HCT116 (cell line): Measurements from ENCODE around the gene TMEM87A. TPM values are rescaled to one million over a fixed set of nuclear protein-coding genes. Genes with fewer than 3 reads are reported as not detected.

ENCODE experiments used
- ATAC-seq: fragments of 200-7000 bp; cut with Tn5 transposase; 2 replicates; pipeline ENCODE4 v1.9.1; 2020; ENCODE audit warnings: mild to moderate bottlenecking, moderate library complexity
- BruUV-seq: library from RNA; stranded (reverse); fragments of 400-500 nt; replicated peaks from 2 replicates; lab custom pipeline; 2021; lab: Mats Ljungman, UMichigan
- CTCF ChIA-PET: fragments of 300-600 bp; sonication (Branson Sonifier 250); formaldehyde crosslinking; loops from one replicate; lab custom pipeline; 2021; ENCODE audit warnings: antibody characterized with exemption; lab: Charles Lee
- POLR2A ChIA-PET: fragments of 300-600, 350-600 bp; sonication (Branson Sonifier 250); formaldehyde crosslinking; loops from one replicate; lab custom pipeline; 2021; ENCODE audit warnings: antibody characterized with exemption; lab: Charles Lee
- RAD21 ChIA-PET, 2 experiments: fragments of 300-600 bp; sonication (Branson Sonifier 250); formaldehyde crosslinking; loops; one replicate each; lab custom pipeline; 2023; ENCODE audit warnings: low total read pairs in 2 of 2; ENCODE audit not compliant: uncharacterized antibody in 2 of 2, unreplicated experiment in 2 of 2, low non-redundant PET in 1 of 2; lab: Charles Lee
- DNase-seq: peaks from one replicate; pipeline ENCODE4 v3.0.0-alpha.2; 2010; ENCODE audit warnings: low read depth, low spot score
- H2AFZ ChIP-seq: fragments of 200-600 bp; shearing (Covaris generic), sonication (generic); 2 replicates; pipeline ENCODE4 v1.6.1; 2017; ENCODE audit warnings: low read depth, mixed run types, mixed read lengths, antibody characterized with exemption, low read length; ENCODE audit not compliant: poor library complexity, severe bottlenecking
- H3K27ac ChIP-seq: 2 replicates; pipeline ENCODE4 v1.5.1; 2012; ENCODE audit warnings: low read depth, low read length
- H3K27me3 ChIP-seq: fragments of 200-600 bp; sonication (generic); 2 replicates; pipeline ENCODE4 v1.6.1; 2016; ENCODE audit warnings: mixed run types, low read length, mixed read lengths; ENCODE audit not compliant: insufficient read depth
- H3K36me3 ChIP-seq, 2 experiments: fragments of 200-500 bp in 1 of 2; fragments of 200-600 bp in 1 of 2; sonication (Bioruptor generic) in 1 of 2; sonication (generic) in 1 of 2; 2 replicates each; pipeline versions ENCODE4 v1.5.1 to v1.6.1; 2014 to 2016; ENCODE audit warnings: low read length in 2 of 2, inconsistent platforms in 1 of 2, mixed read lengths in 1 of 2, mixed run types in 1 of 2; ENCODE audit not compliant: insufficient read depth in 2 of 2, control insufficient read depth in 1 of 2
- H3K4me1 ChIP-seq, 2 experiments: fragments of 200-600 bp in 1 of 2; sonication (generic) in 1 of 2; 2 replicates each; pipeline versions ENCODE4 v1.5.1 to v1.6.1; 2012 to 2017; ENCODE audit warnings: low read length in 2 of 2, inconsistent platforms in 1 of 2, mild to moderate bottlenecking in 1 of 2, mixed read lengths in 1 of 2, mixed run types in 1 of 2, moderate library complexity in 1 of 2; ENCODE audit not compliant: insufficient read depth in 2 of 2, control insufficient read depth in 1 of 2
- H3K4me2 ChIP-seq: fragments of 200-600 bp; sonication (generic); 2 replicates; pipeline ENCODE4 v1.6.1; 2017; ENCODE audit warnings: mixed run types, low read length, mixed read lengths
- H3K4me3 ChIP-seq, 2 experiments: fragments of 200-600 bp in 1 of 2; sonication (generic) in 1 of 2; replicated peaks in 1 of 2; 2 replicates each; pipeline ENCODE4 v1.5.1; 2011 to 2016; ENCODE audit warnings: low read length in 2 of 2, control low read depth in 1 of 2, low read depth in 1 of 2, mild to moderate bottlenecking in 1 of 2, mixed read lengths in 1 of 2, mixed run types in 1 of 2
- H3K79me2 ChIP-seq: fragments of 200-600 bp; sonication (generic); 2 replicates; pipeline ENCODE4 v1.6.1; 2017; ENCODE audit warnings: mild to moderate bottlenecking, mixed run types, low read length, moderate library complexity, mixed read lengths; ENCODE audit not compliant: insufficient read depth
- H3K9ac ChIP-seq: fragments of 200-600 bp; sonication (generic); 2 replicates; pipeline ENCODE4 v1.6.1; 2016; ENCODE audit warnings: low read length, mixed read lengths
- H3K9me2 ChIP-seq: fragments of 200-600 bp; sonication (generic), shearing (Covaris generic); 2 replicates; pipeline ENCODE4 v1.6.1; 2017; ENCODE audit warnings: mixed run types, mild to moderate bottlenecking, moderate library complexity; ENCODE audit not compliant: insufficient read depth
- H3K9me3 ChIP-seq, 2 experiments: fragments of 200-500 bp in 1 of 2; fragments of 200-600 bp in 1 of 2; sonication (Bioruptor generic) in 1 of 2; sonication (generic) in 1 of 2; 2 replicates each; pipeline ENCODE4 v1.6.1; 2014 to 2017; ENCODE audit warnings: low read length in 2 of 2, mixed read lengths in 2 of 2, inconsistent platforms in 1 of 2, low read depth in 1 of 2, mild to moderate bottlenecking in 1 of 2, mixed run types in 1 of 2, moderate library complexity in 1 of 2; ENCODE audit not compliant: control insufficient read depth in 1 of 2, insufficient read depth in 1 of 2
- H4K20me1 ChIP-seq: fragments of 200-600 bp; sonication (generic), shearing (Covaris generic); 2 replicates; pipeline ENCODE4 v1.6.1; 2017; ENCODE audit warnings: mixed run types, mild to moderate bottlenecking, moderate library complexity; ENCODE audit not compliant: insufficient read depth
- CEBPB ChIP-seq: IDR thresholded peaks from 2 replicates; pipeline ENCODE4 v1.6.1; 2012; ENCODE audit warnings: low read depth
- EGR1 ChIP-seq: IDR thresholded peaks from 2 replicates; pipeline ENCODE4 v1.6.1; 2012; ENCODE audit warnings: low read depth
- EZH2 ChIP-seq: fragments of 200-600 bp; sonication (generic); IDR thresholded peaks from 2 replicates; pipeline ENCODE4 v1.6.1; 2017; ENCODE audit warnings: antibody characterized with exemption, mixed run types
- POLR2AphosphoS5 ChIP-seq: IDR thresholded peaks from 2 replicates; pipeline ENCODE4 v1.6.1; 2011; ENCODE audit warnings: mild to moderate bottlenecking, low read depth, low read length, moderate library complexity
- RAD21 ChIP-seq: IDR thresholded peaks from 2 replicates; pipeline ENCODE4 v1.6.1; 2012; ENCODE audit warnings: low read depth, mild to moderate bottlenecking
- SP1 ChIP-seq: IDR thresholded peaks from 2 replicates; pipeline ENCODE4 v1.6.1; 2012; ENCODE audit warnings: low read depth
- ZFX ChIP-seq: fragments of 450-650 bp; IDR thresholded peaks from 2 replicates; pipeline ENCODE4 v1.6.1; 2017
- intact Hi-C: fragments of 100-400 bp; cut with micrococcal nuclease; formaldehyde crosslinking; loops from 2 replicates; pipeline ENCODE4 v1.10.0; 2022
- total RNA-seq: library from RNA; stranded (reverse); gene quantifications from one replicate; pipeline ENCODE4 v1.2.1, GENCODE V29; 2021; ENCODE audit not compliant: unreplicated experiment
- TF ChIP-seq, protein P1 (sequence below): IDR thresholded peaks from 2 replicates; pipeline ENCODE4 v1.6.1; 2012
- TF ChIP-seq, protein P2 (sequence below): IDR thresholded peaks from 2 replicates; pipeline ENCODE4 v1.6.1; 2012; ENCODE audit warnings: low read depth
- TF ChIP-seq, protein P3 (sequence below): IDR thresholded peaks from 2 replicates; pipeline ENCODE4 v1.6.1; 2012

TMEM87A gene
- total RNA-seq, 1 experiment from 2014 or later: 44.0 TPM

DNA sequence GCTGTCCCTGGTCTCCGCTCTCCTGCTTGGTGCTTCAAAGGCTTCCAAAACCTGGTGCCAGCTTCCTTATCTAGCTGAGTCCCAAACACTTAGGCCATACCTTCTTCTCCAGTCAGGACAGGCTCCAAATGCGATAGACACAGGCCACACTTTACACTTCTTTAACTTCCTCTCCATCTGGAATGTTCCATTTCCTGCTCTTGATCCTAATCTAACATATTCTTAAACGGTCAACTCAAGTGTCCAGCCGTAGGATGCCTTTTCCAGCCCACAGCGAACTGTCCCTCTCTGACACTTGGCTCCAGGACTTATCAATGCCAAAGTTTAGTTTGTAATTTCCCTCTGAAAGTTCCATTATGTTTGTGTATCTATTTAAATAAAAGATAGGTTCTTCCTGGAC is 97.6 kb downstream of the TMEM87A start:
- intact Hi-C loops: no loop called here
- TF ChIP-seq, protein P1, sequence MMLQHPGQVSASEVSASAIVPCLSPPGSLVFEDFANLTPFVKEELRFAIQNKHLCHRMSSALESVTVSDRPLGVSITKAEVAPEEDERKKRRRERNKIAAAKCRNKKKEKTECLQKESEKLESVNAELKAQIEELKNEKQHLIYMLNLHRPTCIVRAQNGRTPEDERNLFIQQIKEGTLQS: no peak
- TF ChIP-seq EZH2: no peak
- no peak for TF ChIP-seq RAD21
- no peak for TF ChIP-seq POLR2AphosphoS5
- TF ChIP-seq, protein P2, sequence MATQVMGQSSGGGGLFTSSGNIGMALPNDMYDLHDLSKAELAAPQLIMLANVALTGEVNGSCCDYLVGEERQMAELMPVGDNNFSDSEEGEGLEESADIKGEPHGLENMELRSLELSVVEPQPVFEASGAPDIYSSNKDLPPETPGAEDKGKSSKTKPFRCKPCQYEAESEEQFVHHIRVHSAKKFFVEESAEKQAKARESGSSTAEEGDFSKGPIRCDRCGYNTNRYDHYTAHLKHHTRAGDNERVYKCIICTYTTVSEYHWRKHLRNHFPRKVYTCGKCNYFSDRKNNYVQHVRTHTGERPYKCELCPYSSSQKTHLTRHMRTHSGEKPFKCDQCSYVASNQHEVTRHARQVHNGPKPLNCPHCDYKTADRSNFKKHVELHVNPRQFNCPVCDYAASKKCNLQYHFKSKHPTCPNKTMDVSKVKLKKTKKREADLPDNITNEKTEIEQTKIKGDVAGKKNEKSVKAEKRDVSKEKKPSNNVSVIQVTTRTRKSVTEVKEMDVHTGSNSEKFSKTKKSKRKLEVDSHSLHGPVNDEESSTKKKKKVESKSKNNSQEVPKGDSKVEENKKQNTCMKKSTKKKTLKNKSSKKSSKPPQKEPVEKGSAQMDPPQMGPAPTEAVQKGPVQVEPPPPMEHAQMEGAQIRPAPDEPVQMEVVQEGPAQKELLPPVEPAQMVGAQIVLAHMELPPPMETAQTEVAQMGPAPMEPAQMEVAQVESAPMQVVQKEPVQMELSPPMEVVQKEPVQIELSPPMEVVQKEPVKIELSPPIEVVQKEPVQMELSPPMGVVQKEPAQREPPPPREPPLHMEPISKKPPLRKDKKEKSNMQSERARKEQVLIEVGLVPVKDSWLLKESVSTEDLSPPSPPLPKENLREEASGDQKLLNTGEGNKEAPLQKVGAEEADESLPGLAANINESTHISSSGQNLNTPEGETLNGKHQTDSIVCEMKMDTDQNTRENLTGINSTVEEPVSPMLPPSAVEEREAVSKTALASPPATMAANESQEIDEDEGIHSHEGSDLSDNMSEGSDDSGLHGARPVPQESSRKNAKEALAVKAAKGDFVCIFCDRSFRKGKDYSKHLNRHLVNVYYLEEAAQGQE: no peak
- TF ChIP-seq CEBPB: no peak
- no peak for TF ChIP-seq SP1
- no peak for TF ChIP-seq ZFX
- TF ChIP-seq, protein P3, sequence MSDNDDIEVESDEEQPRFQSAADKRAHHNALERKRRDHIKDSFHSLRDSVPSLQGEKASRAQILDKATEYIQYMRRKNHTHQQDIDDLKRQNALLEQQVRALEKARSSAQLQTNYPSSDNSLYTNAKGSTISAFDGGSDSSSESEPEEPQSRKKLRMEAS: no peak
- TF ChIP-seq EGR1: no peak
- RAD21 ChIA-PET: no interaction called here
- Histone ChIP-seq H3K4me1 (no peaks in the 10 kb centered on the region), H3K27me3 (no peaks in the 10 kb centered on the region), H3K36me3 (peaks cover 6 to 27% of the 10 kb centered on the region in 2 experiments; a peak in 3 of 4 replicates), H3K9me3 (no peaks in the 10 kb centered on the region), H4K20me1 (no peaks in the 10 kb centered on the region), H3K4me2 (no peak overlapping the region), H3K79me2 (no peaks in the 10 kb centered on the region), H3K27ac (no peak overlapping the region), H3K9ac (no peak overlapping the region), H2AFZ (no peak overlapping the region), H3K9me2 (no peaks in the 10 kb centered on the region), H3K4me3 (no peak overlapping the region)
- no peak for DNase-seq
- BruUV-seq: no TSS peak
- no peak for ATAC-seq
- POLR2A ChIA-PET: no interaction called here
- CTCF ChIA-PET: no interaction called here
